Esophagus squamous epithelium (tissue), 4 donors: ENCODE measurements around the gene CACNA2D3.

Experiments used
- CTCF ChIP-seq, 6 experiments: fragments of 450-650 bp in 4 of 6; fragments of 200-600 bp in 2 of 6; sonication (generic) in 2 of 6; IDR thresholded peaks; one replicate each; pipeline ENCODE4 v1.5.1; 2016 to 2019; ENCODE audit warnings: antibody characterized with exemption in 6 of 6, mild to moderate bottlenecking in 4 of 6, moderate library complexity in 4 of 6
- POLR2A ChIP-seq, 4 donors: fragments of 450-650 bp; IDR thresholded peaks; one replicate each; pipeline ENCODE4 v1.6.1; 2017; ENCODE audit warnings: antibody characterized with exemption in 4 of 4, mild to moderate bottlenecking in 4 of 4, moderate library complexity in 3 of 4

- TF ChIP-seq CTCF (IDR thresholded peaks at IDR 0.05) = no peak
- no peak for TF ChIP-seq POLR2A (IDR thresholded peaks at IDR 0.05)
Measured at GRCh38 chr3:54274607-54275006, 152.3 kb downstream of the CACNA2D3 start.
